ENCODE data around the gene MTFMT. TPM values are rescaled to one million over a fixed set of nuclear protein-coding genes. Genes with fewer than 3 reads are reported as not detected.
A peak's percentile ranks its signal among the peaks of the same experiment; 100 is the strongest.
"Not testable (repeated sequence)": the region's sequence is repeated elsewhere in the genome, so short reads cannot be mapped to it uniquely, and the experiment has no call there.

MTFMT gene
- total and polyA plus RNA-seq, 12 donors = 5.2 to 42.8 (median 16.5) TPM

- no peaks in the 10 kb centered on the region for H3K27me3 ChIP-seq
- H3K4me1 ChIP-seq (replicated peaks in 1 of 2) = no peaks in the 10 kb centered on the region
- TF ChIP-seq, protein P1, sequence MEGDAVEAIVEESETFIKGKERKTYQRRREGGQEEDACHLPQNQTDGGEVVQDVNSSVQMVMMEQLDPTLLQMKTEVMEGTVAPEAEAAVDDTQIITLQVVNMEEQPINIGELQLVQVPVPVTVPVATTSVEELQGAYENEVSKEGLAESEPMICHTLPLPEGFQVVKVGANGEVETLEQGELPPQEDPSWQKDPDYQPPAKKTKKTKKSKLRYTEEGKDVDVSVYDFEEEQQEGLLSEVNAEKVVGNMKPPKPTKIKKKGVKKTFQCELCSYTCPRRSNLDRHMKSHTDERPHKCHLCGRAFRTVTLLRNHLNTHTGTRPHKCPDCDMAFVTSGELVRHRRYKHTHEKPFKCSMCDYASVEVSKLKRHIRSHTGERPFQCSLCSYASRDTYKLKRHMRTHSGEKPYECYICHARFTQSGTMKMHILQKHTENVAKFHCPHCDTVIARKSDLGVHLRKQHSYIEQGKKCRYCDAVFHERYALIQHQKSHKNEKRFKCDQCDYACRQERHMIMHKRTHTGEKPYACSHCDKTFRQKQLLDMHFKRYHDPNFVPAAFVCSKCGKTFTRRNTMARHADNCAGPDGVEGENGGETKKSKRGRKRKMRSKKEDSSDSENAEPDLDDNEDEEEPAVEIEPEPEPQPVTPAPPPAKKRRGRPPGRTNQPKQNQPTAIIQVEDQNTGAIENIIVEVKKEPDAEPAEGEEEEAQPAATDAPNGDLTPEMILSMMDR (IDR thresholded peaks at IDR 0.05) = no peak
- no peak for TF ChIP-seq POLR2A (IDR thresholded peaks at IDR 0.05)
- intact Hi-C loops (cut with DNase I) = no loop called here
- H3K36me3 ChIP-seq (replicated peaks in 1 of 2) = peaks cover 0 to 49% of the 10 kb centered on the region in 2 donors
- DNase-seq = no peak
- no peak overlapping the region for H3K4me3 ChIP-seq
- H3K9me3 ChIP-seq (replicated peaks in 1 of 3) = no peaks in the 10 kb centered on the region
- no peak overlapping the region for H3K27ac ChIP-seq
Measured at GRCh38 chr15:65021488-65021887, 8.0 kb downstream of the MTFMT start.

GRCh38 chr15:65020419-65020818 is 9.0 kb downstream of the MTFMT start:
- no peaks in the 10 kb centered on the region for H3K27me3 ChIP-seq
- H3K9me3 ChIP-seq (replicated peaks in 1 of 3) = no peaks in the 10 kb centered on the region
- intact Hi-C loops (cut with DNase I) = no loop called here
- no peak for DNase-seq
- H3K27ac ChIP-seq = no peak overlapping the region
- H3K4me1 ChIP-seq (replicated peaks in 1 of 2) = no peaks in the 10 kb centered on the region
- 83 to 100% (median 87%) methylated on average over 1 of the region's 1 CpG for WGBS, 4 donors
- no peak overlapping the region for H3K4me3 ChIP-seq
- TF ChIP-seq POLR2A (IDR thresholded peaks at IDR 0.05) = no peak
- TF ChIP-seq, protein P1 (IDR thresholded peaks at IDR 0.05) = no peak
- peaks cover 0 to 48% of the 10 kb centered on the region in 2 donors for H3K36me3 ChIP-seq (replicated peaks in 1 of 2)

- intact Hi-C loops (cut with DNase I); H3K4me3 ChIP-seq; H3K4me1 ChIP-seq (replicated peaks in 1 of 2); DNase-seq; H3K27ac ChIP-seq; H3K9me3 ChIP-seq (replicated peaks in 1 of 3); H3K27me3 ChIP-seq: not testable (repeated sequence)
- H3K36me3 ChIP-seq (replicated peaks in 1 of 2) = peaks cover 0 to 22% of the 10 kb centered on the region in 2 donors
- 67 to 91% (median 84%) methylated on average over 4 of the region's 4 CpGs for WGBS, 4 donors
Measured at GRCh38 chr15:65011198-65011597, 18.2 kb downstream of the MTFMT start.

DNA sequence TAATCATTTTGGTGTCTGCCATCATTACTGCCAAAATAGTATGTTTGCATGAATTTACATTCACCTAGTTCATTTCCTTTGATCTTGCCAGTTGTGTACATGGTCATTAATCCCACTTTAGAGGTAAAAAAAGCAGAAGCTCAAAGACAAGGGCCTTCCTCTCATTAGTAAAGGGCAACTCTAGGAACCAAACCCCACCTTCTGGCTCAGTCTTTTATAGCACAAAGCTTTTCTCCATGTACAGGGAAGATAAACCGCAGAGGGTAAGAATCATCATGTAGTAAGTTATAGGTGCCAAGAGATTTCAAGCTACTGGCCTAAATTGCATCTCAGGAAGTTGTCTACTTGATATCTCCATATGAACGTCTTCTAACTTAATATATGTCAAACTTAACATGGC is 20.5 kb downstream of the MTFMT start:
- DNase-seq = no peak
- intact Hi-C loops (cut with DNase I) = no loop called here

GRCh38 chr15:65006876-65007275 is 22.6 kb downstream of the MTFMT start:
- H3K27me3 ChIP-seq = no peaks in the 10 kb centered on the region
- no peak overlapping the region for H3K4me3 ChIP-seq
- no peak for TF ChIP-seq POLR2A (IDR thresholded peaks at IDR 0.05)
- TF ChIP-seq, protein P1 (IDR thresholded peaks at IDR 0.05) = no peak
- no peak overlapping the region for H3K27ac ChIP-seq
- no peak for DNase-seq
- peaks cover 0 to 7% of the 10 kb centered on the region in 2 donors for H3K36me3 ChIP-seq (replicated peaks in 1 of 2)
- no peaks in the 10 kb centered on the region for H3K4me1 ChIP-seq (replicated peaks in 1 of 2)
- H3K9me3 ChIP-seq (replicated peaks in 1 of 3) = no peaks in the 10 kb centered on the region
- intact Hi-C loops (cut with DNase I) = no loop called here
- WGBS, 4 donors = 88 to 94% (median 90%) methylated on average over 3 of the region's 3 CpGs

More for the DNA sequence above, 20.5 kb downstream of the MTFMT start:
- Histone ChIP-seq H3K9me3 (replicated peaks in 1 of 3) (no peaks in the 10 kb centered on the region), H3K27me3 (no peaks in the 10 kb centered on the region), H3K27ac (no peak overlapping the region), H3K36me3 (replicated peaks in 1 of 2) (peaks cover 0 to 7% of the 10 kb centered on the region in 2 donors), H3K4me3 (no peak overlapping the region), H3K4me1 (replicated peaks in 1 of 2) (no peaks in the 10 kb centered on the region)
- TF ChIP-seq, protein P1 (IDR thresholded peaks at IDR 0.05) = peak in 1 of 6 experiments; percentile 8
- no peak for TF ChIP-seq POLR2A (IDR thresholded peaks at IDR 0.05)
- WGBS, 4 donors = 59 to 76% (median 69%) methylated on average over 2 of the region's 2 CpGs

All from adrenal gland (tissue), 12 donors.